HG02571 (cell line): ENCODE measurements around the gene FTO.

ENCODE experiments used
- ATAC-seq: cut with Tn5 transposase; IDR thresholded peaks from one replicate; pipeline ENCODE4 v1.9.1; 2021; ENCODE audit warnings: mild to moderate bottlenecking, moderate library complexity; ENCODE audit not compliant: unreplicated experiment

The FTO gene

GRCh38 chr16:54040480-54040879, 336.5 kb downstream of the FTO start:
- ATAC-seq = no peak

- ATAC-seq = no peak
Observed at GRCh38 chr16:54040975-54041374, 337.0 kb downstream of the FTO start.

GRCh38 chr16:54048586-54049495, 344.9 kb downstream of the FTO start:
- no peak for ATAC-seq

- no peak for ATAC-seq
Observed at GRCh38 chr16:54049591-54050458, 345.9 kb downstream of the FTO start.

GRCh38 chr16:54050459-54051210, 346.7 kb downstream of the FTO start:
- ATAC-seq = no peak

- no peak for ATAC-seq
Observed at GRCh38 chr16:54051821-54052220, 347.9 kb downstream of the FTO start.

GRCh38 chr16:54052271-54052670, 348.3 kb downstream of the FTO start:
- no peak for ATAC-seq

- ATAC-seq = no peak
Observed at GRCh38 chr16:54053891-54054820, 350.2 kb downstream of the FTO start.

- ATAC-seq = no peak
Observed at GRCh38 chr16:54055191-54055590, 351.2 kb downstream of the FTO start.

- ATAC-seq = no peak
Observed at GRCh38 chr16:54055864-54056263, 351.9 kb downstream of the FTO start.

- no peak for ATAC-seq
Observed at GRCh38 chr16:54056921-54057320, 353.0 kb downstream of the FTO start.

GRCh38 chr16:54059319-54059718, 355.4 kb downstream of the FTO start:
- ATAC-seq = no peak

GRCh38 chr16:54060599-54061421, 356.9 kb downstream of the FTO start:
- no peak for ATAC-seq

- no peak for ATAC-seq
Observed at GRCh38 chr16:54061454-54061853, 357.5 kb downstream of the FTO start.

GRCh38 chr16:54062361-54063278, 358.7 kb downstream of the FTO start:
- ATAC-seq = no peak

GRCh38 chr16:54063279-54063773, 359.4 kb downstream of the FTO start:
- ATAC-seq = no peak

GRCh38 chr16:54066451-54067105, 362.6 kb downstream of the FTO start:
- ATAC-seq = no peak
